IMR-90 (cell line): ENCODE measurements around the gene RAB37. TPM values are rescaled to one million over a fixed set of nuclear protein-coding genes. Genes with fewer than 3 reads are reported as not detected.

Experiments used
- microRNA-seq, 2 experiments: library from miRNA; stranded (forward) in 1 of 2; unstranded in 1 of 2; fragments of 10-50 nt in 1 of 2; fragments of <30 nt in 1 of 2; gene quantifications in 1 of 2; microRNA quantifications in 1 of 2; one replicate each; pipeline versions ENCODE3 to v1.1.0; 2013 to 2020; ENCODE audit not compliant: insufficient read depth in 1 of 2, insufficient read length in 1 of 2, unreplicated experiment in 1 of 2
- polyA plus RNA-seq, 3 experiments: library from polyadenylated mRNA; depleted of rRNA; stranded (reverse); fragments of >200 nt; gene quantifications; 2 replicates each; pipeline ENCODE4 v1.2.3, GENCODE V29; 2012; ENCODE audit warnings: low replicate concordance in 1 of 3
- total RNA-seq: library from RNA; depleted of rRNA; stranded (reverse); fragments of >200 nt; gene quantifications from 2 replicates; pipeline ENCODE4 v1.2.3, GENCODE V29; 2012; rRNA removed

Gene RAB37
- total and polyA plus RNA-seq, 2 of the 4 experiments (the other 2 are of a cell fraction): 0.19 TPM; not detected in 1

Small RNA genes lying within 50 kb of the gene (microRNA-seq; reads per million reads assigned to microRNA genes)
- gene MIR3615 (ENCODE audit: unreplicated experiment): 50.4 reads per million, percentile 45 among the genes with 10 or more reads in this experiment

Other genes starting within 250 kb of the RAB37 start
- gene CD300LB, start 205.8 kb upstream of the RAB37 start, total RNA-seq: not detected in 2 replicates
- not detected in 2 replicates for gene CD300LB, start 205.8 kb upstream of the RAB37 start, polyA plus RNA-seq (2012; rRNA removed)
- not detected in 2 replicates for gene CD300C, start 191.1 kb upstream of the RAB37 start, total RNA-seq
- not detected in 2 replicates for gene CD300C, start 191.1 kb upstream of the RAB37 start, polyA plus RNA-seq (2012; rRNA removed)
- not detected in 2 replicates for gene CD300H, start 169.7 kb upstream of the RAB37 start, total RNA-seq
- not detected in 2 replicates for gene CD300H, start 169.7 kb upstream of the RAB37 start, polyA plus RNA-seq (2012; rRNA removed)
- not detected in 2 replicates for gene CD300LD, start 145.0 kb upstream of the RAB37 start, total RNA-seq
- not detected in 2 replicates for gene CD300LD, start 145.0 kb upstream of the RAB37 start, polyA plus RNA-seq (2012; rRNA removed)
- not detected in 2 replicates for gene CD300E, start 113.5 kb upstream of the RAB37 start, total RNA-seq
- not detected in 2 replicates for gene CD300E, start 113.5 kb upstream of the RAB37 start, polyA plus RNA-seq (2012; rRNA removed)
- gene CD300LF, start 24.3 kb upstream of the RAB37 start, total RNA-seq: not detected in 2 replicates
- gene CD300LF, start 24.3 kb upstream of the RAB37 start, polyA plus RNA-seq (2012; rRNA removed): not detected in 2 replicates
- gene NHERF1, start 11.4 kb downstream of the RAB37 start, total RNA-seq: 3.3 and 3.8 TPM in 2 replicates
- 11.8 and 14.5 TPM in 2 replicates for gene NHERF1, start 11.4 kb downstream of the RAB37 start, polyA plus RNA-seq (2012; rRNA removed)
- 25.8 and 48.9 TPM in 2 replicates for gene NAT9, start 39.1 kb downstream of the RAB37 start, total RNA-seq
- 60.7 and 62.0 TPM in 2 replicates for gene NAT9, start 39.1 kb downstream of the RAB37 start, polyA plus RNA-seq (2012; rRNA removed)
- gene GRIN2C, start 122.6 kb downstream of the RAB37 start, total RNA-seq: not detected in 2 replicates
- 0.22 TPM in 1 of 2 replicates, not detected in the other for gene GRIN2C, start 122.6 kb downstream of the RAB37 start, polyA plus RNA-seq (2012; rRNA removed)
- 12.2 and 12.4 TPM in 2 replicates for gene FDXR, start 135.7 kb downstream of the RAB37 start, total RNA-seq
- gene FDXR, start 135.7 kb downstream of the RAB37 start, polyA plus RNA-seq (2012; rRNA removed): 18.6 and 21.9 TPM in 2 replicates
- not detected in 2 replicates for gene FADS6, start 156.4 kb downstream of the RAB37 start, total RNA-seq
- gene FADS6, start 156.4 kb downstream of the RAB37 start, polyA plus RNA-seq (2012; rRNA removed): not detected in 2 replicates
- gene USH1G, start 186.0 kb downstream of the RAB37 start, total RNA-seq: not detected in 2 replicates
- gene USH1G, start 186.0 kb downstream of the RAB37 start, polyA plus RNA-seq (2012; rRNA removed): not detected in 2 replicates
- not detected in 2 replicates for gene OTOP2, start 187.0 kb downstream of the RAB37 start, total RNA-seq
- not detected in 2 replicates for gene OTOP2, start 187.0 kb downstream of the RAB37 start, polyA plus RNA-seq (2012; rRNA removed)
- gene OTOP3, start 198.6 kb downstream of the RAB37 start, total RNA-seq: not detected in 2 replicates
- not detected in 2 replicates for gene OTOP3, start 198.6 kb downstream of the RAB37 start, polyA plus RNA-seq (2012; rRNA removed)
- gene HID1, start 235.5 kb downstream of the RAB37 start, total RNA-seq: 0.18 and 0.56 TPM in 2 replicates
- 1.7 and 2.7 TPM in 2 replicates for gene HID1, start 235.5 kb downstream of the RAB37 start, polyA plus RNA-seq (2012; rRNA removed)